NCI-H460 (cell line): ENCODE results near the gene SRCIN1. TPM values are rescaled to one million over a fixed set of nuclear protein-coding genes. Genes with fewer than 3 reads are reported as not detected.
A peak's percentile ranks its signal among the peaks of the same experiment; 100 is the strongest.
"Not testable (repeated sequence)": the region's sequence is repeated elsewhere in the genome, so short reads cannot be mapped to it uniquely, and the experiment has no call there.

Experiments used
- DNase-seq: peaks from one replicate; pipeline ENCODE4 v3.0.0-alpha.2; 2016; ENCODE audit warnings: low read depth; ENCODE audit errors: extremely low read depth
- polyA plus RNA-seq: library from polyadenylated mRNA; depleted of rRNA; stranded (reverse); fragments of >200 nt; gene quantifications from 2 replicates; pipeline ENCODE4 v1.2.3, GENCODE V29; 2014; cell fraction: nucleus; rRNA removed
- total RNA-seq: library from RNA; depleted of rRNA; stranded (reverse); fragments of >200 nt; shearing (Covaris generic); gene quantifications from 2 replicates; pipeline ENCODE4 v1.2.3, GENCODE V29; 2014; rRNA removed

SRCIN1 gene, protein sequence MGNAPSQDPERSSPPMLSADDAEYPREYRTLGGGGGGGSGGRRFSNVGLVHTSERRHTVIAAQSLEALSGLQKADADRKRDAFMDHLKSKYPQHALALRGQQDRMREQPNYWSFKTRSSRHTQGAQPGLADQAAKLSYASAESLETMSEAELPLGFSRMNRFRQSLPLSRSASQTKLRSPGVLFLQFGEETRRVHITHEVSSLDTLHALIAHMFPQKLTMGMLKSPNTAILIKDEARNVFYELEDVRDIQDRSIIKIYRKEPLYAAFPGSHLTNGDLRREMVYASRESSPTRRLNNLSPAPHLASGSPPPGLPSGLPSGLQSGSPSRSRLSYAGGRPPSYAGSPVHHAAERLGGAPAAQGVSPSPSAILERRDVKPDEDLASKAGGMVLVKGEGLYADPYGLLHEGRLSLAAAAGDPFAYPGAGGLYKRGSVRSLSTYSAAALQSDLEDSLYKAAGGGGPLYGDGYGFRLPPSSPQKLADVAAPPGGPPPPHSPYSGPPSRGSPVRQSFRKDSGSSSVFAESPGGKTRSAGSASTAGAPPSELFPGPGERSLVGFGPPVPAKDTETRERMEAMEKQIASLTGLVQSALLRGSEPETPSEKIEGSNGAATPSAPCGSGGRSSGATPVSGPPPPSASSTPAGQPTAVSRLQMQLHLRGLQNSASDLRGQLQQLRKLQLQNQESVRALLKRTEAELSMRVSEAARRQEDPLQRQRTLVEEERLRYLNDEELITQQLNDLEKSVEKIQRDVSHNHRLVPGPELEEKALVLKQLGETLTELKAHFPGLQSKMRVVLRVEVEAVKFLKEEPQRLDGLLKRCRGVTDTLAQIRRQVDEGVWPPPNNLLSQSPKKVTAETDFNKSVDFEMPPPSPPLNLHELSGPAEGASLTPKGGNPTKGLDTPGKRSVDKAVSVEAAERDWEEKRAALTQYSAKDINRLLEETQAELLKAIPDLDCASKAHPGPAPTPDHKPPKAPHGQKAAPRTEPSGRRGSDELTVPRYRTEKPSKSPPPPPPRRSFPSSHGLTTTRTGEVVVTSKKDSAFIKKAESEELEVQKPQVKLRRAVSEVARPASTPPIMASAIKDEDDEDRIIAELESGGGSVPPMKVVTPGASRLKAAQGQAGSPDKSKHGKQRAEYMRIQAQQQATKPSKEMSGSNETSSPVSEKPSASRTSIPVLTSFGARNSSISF
- total RNA-seq = 2.8 and 3.0 TPM in 2 replicates
- 2.3 and 2.8 TPM in 2 replicates for polyA plus RNA-seq

DNA sequence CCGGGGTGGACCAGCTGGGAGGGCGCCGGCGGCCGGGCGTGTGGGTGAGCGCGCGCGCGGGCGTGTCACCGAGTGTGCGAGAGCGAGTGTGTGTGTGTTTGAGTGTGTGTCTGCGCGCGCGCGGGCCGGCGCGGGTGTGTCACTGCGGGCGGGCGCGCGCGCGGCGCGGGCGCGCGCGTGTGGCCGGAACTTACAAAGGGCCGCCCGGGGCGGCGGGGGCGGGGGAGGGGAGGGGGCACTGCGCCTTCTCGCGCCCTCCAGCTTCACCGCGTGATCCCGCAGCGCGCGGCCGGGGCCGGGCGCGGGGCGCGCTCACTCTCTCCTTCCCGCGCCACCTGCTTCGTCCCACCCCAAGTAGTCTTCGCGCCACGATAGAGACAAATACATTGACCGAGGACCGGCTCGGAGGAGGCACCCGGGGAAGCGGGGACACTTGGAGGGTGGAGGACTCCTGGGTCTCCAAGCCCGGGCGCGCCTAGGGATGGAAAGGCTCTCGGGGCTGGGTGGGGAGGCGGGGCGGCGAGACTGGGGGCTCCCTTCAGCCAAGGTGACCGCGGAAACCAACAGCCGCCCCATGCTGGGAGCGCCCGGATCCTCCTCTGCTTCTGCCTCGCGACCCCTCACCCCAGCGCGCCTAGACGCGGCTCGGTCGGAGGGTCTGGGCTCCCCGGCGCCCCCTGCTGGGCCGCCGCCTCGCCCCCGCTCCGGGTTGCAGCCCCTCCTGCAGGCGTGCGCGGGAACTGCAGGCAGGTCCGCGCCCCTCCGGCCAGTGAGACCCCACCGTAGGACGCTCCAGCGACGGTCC is at the start of gene SRCIN1:
TSS of gene SRCIN1 (minus strand) at position 112 of the 805 bp plus-strand sequence. CDS start 247 bp downstream, outside the sequence.
- peak; percentile 54 for DNase-seq

DNA sequence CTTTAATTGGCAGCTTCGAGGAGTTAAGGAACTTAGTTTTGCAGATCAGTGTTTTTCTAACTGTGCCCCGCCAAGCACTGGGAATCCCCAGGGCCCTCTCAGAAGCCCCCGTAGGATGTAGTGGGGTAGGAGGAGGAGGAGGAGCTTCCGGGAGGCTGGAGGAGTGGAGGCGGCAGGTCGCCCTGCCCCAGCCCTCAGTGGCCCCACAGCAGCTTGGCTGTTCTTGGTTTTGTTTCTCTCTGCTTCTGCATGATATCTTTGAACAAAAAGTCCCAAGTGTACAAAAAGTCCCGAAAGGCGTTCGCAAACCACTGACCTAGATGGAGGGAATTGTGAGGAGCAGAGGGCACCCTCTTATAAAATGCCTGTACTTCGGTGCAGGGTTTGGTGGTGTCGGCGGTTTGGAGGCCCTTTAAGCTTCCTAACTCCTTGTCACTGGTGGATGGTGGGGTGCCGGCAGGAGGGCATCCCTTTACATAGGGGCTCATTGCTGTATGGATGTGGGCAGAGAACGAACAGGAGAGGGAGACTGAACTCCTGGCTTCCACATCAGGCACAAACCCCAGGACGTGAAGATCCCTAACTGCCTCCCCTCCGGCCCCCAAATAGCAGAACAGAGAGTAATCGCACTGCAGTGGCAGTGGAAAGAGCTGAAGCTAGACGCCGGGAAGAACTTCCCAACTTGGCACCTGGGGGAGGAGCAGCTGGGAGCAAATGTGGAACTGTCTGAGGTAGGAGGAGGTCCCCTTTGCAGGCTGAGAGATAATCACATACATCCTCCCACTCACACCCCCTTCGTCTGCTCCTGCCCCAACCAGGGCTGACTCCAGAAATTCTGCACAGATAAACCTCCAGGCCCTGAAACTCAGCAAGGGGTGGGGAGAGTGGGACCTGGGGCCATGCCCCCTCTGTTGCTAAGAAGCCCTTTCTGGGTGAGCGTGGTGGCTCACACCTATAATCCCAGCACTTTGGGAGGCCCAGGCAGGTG is 49.0 kb upstream of the SRCIN1 start:
- DNase-seq = no peak

DNA sequence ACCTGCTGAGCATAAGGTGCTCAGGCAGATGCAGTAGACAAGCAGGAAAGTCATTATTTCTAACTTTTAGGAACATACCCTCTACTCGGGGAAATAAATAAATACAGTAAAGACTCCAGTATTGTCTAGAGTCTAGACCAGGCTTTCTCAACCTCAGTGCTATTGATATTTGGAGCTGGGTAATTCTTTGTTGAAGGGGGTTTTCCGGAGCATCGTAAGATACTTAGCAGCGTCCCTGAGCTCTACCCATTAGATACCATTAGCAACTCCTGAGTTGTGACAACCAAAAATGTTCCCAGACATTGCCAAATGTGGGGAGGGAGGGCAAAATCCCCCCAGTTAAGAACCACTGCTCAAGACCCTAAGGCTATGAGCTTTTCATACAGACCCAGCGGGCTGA is 47.9 kb upstream of the SRCIN1 start:
- no peak for DNase-seq

DNA sequence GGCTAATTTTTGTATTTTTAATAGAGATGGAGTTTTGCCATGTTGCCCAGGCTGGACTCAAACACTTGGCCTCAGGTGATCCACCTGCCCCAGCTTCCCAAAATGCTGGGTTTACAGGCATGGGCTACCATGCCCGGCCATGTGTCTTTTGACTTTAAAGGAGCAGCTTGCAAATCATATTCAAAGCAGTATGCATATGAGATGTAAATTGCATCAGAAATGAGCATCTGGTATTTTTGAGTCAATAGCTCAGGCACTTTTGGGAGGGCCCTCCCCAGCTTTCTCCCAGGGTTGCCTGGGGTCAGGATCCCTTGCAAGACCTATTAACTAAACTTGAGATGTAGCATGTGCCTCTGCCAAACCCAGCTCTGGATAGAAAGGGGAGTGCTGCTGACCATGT is 47.5 kb upstream of the SRCIN1 start:
- DNase-seq = no peak

DNA sequence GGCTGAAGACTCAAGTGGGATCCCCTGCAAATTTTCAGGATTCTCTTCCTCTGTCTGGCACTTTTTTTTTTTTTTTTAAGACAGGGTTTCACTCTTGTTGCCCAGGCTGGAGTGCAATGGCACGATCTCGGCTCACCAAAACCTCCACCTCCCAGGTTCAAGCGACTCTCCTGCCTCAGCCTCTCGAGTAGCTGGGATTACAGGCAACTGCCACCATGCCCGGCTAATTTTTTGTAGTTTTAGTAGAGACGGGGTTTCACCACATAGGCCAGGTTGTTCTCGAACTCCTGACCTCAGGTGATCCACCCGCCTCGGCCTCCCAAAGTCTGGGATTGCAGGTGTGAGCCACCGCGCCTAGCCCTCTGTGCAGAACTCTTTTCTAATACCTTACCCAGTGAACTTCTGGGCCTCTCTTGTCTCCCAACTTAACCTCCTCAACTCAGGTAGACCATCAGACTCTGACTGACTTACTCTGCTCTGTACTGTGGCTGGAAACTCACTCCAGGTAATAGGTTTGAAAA is 45.0 kb upstream of the SRCIN1 start:
- DNase-seq = not testable (repeated sequence)

DNA sequence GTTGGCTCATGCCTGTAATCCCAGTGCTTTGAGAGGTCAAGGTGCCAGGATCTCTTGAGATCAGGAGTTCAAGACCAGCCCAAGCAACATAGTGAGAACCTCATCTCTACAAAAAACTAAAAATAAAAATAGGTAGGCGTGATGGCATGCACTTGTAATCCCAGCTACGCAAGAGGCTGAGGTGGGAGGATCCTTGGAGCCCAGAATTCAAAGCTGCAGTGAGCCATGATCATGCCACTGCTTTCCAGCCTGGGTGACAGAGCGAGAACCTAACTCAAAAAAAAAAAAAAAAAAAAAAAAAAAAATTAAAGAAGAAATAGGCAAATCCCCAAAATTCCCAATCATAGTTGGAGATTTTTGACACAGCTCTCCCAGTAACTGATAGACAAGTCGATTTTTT is 32.2 kb upstream of the SRCIN1 start:
- DNase-seq = no peak

DNA sequence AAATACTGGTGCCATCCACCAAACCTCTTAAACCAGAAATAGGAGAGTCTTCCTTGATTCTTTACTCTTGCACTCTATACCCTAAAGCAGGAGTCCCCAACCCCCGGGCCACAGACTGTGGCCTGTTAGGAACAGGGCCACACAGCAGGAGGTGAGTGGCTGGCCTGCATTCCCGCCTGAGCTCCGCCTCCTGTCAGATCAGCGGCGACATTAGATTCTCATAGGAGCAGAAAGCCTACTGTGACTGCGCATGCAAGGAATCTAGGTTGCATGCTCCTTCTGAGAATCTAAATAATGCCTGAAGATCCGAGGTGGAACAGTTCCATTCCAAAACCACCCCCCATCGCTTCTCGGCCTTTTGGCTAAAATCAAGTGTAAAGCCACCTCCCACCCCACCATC is 30.3 kb upstream of the SRCIN1 start:
- DNase-seq = no peak

DNA sequence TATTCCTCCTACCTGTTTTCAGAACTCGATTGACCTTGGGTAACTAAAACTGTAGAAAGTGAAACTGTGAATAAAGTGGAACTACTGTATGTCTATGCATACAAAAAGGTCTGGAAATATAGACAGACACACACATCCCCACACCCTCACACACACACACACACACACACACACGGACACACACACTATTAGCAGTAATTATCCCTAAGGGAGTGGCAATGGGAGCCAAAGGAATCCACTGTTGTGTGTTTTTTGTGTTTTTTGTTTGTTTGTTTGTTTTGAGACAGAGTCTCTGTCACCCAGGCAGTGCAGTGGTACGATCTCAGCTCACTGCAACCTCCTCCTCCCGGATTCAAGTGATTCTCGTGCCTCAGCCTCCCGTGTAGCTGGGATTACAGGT is 26.6 kb upstream of the SRCIN1 start:
- DNase-seq = no peak

DNA sequence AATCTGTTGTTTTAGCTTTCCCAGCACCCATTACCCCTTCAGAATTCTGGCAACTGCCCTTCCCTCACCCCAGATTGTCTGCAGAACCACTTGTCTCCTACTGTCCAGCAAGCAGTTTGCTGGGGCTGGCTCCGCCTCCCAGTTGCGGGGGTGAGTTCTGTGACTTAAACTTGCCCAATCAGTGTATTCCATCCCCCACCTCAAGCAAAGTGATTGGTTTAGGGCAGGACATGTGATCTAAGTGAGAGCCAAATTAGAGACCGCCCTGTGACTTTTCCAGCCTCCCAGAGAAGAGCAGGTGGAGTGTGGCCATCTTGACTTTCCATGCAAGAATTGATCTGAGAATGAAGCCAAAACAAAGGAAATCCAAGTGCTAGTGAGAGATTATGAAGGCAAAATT is 22.7 kb upstream of the SRCIN1 start:
- DNase-seq = peak; percentile 30

DNA sequence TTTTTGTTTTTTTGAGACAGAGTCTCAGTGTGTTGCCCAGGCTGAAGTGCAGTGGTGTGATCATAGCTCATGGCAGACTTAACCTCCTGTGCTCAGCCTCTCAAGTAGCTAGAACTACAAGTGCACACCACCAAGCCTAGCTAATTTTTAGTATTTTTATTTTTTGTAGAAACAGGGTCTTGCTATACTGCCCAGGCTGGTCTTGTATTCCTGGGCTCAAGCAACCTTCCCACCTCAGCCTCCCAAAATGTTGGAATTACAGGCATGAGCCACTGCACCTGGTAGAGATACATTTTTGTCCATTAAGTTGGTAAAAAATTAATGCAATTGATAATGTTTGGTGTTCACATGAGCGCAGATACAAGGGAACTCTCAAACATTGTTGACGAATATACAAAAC is 22.2 kb upstream of the SRCIN1 start:
- no peak for DNase-seq

DNA sequence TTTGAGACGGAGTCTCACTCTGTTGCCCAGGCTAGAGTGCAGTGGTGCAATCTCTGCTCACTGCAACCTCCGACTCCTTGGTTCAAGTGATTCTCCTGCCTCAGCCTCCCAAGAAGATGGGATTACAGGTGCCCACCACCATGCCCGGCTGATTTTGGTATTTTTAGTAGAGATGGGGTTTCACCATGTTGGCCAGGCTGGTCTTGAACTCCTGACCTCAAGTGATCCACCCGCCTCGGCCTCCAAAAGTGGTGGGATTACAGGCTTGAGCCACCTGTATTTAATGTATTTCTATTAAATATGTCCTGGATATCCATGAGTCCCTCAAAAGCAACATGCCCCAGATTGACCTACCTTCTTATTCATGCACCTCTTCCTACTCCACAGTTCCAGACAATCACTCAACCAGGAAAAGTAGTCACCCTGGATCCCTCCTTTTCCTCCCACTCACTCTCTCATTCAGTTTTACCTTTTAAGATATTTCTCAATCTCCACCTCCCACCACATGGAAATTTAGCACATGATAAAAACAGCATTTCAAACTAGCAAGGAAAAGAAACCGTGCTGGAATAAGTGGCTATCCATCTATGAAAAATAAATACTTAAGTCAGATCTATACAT is 21.0 kb upstream of the SRCIN1 start:
- DNase-seq = not testable (repeated sequence)

DNA sequence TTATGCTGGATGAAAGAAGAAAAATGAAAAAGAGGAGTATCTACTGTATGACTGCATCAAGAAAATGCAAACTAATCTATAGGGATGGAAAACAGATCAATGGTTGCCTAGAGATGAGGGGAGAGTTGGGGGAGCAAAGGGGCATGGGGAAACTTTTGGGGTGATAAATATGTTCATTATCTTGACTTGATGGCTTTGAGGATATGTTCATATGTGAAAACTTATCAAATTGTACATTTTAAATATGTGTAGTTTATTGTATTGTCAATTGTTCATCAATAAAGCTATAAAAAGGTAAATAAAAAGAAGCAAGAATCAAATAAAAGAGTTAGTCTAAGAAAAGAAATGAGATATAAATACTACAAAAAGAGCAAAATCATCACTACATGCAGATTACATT is 19.7 kb upstream of the SRCIN1 start:
- no peak for DNase-seq

DNA sequence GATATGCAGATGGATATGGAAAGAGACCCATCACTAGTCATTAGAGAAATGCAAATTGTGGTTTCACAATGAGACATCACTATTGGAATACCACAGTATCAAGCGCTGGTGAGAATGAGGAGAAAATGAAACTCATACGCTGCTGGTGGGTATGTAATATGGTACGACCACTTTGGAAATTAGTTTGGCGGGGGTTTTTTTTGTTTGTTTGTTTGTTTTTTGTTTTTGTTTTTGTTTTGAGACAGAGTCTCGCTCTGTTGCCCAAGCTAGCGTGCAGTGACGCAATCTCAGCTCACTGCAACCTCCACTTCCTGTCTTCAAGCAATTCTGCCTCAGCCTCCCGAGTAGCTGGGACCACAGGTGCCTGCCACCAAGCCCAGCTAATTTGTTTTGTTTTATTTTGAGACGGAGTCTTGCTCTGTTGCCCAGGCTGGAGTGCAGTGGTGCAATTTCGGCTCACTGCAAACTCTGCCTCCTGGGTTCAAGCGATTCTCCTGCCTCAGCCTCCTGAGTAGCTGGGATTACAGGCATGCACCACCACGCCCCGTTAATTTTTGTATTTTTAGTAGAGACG is 19.1 kb upstream of the SRCIN1 start:
- not testable (repeated sequence) for DNase-seq

DNA sequence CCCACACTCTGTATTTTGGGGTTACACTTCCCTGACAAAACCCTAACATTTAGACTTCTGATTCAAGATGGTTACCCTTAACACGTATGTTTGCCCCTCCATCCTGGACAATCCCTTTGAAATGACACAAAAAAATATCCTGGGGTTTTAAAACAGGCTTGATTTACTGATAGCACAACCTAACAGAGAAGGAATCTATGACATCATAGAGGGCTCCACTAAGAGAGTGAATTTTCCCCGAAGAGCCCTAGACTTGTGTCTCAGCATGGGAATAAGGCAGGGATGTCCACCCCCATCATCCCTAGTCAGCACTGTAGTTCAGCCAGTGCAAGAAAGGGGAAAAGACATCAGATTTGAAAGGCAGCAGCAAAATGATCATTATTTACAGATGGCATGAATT is 15.8 kb upstream of the SRCIN1 start:
- DNase-seq = no peak

DNA sequence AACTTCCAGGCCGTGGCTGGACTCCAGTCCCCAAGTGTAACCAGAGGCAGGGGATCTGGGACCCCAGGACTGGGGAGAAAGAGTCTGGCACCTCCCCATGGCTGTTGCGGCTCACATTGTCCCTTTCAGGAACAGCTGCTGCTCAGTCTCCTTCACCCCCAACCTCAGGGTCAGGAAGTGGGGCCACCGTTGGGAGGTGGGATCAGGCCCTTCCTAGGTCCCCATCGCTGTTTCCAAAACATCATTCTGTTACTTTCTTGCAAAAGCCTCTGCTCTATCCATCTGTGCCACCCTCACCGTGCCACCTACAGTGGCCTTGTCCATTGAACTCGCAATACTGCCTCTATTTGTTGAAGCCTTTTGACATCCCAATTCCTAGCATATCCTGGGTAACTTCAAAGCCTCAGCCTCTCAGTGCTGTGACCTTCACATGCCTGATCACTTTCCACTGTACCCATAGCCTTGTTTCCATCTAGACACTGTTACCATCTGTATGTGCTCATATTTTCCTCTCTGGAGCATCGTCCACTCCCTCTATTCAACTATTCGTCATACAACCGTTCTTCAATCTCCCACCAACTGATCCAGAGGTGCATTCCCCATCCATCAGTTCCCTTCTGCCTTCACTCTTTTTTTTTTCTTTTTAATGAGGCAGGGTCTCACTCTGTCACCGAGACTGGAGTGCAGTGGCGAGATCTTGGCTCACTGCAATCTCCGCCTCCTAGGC is 15.0 kb upstream of the SRCIN1 start:
- no peak for DNase-seq

DNA sequence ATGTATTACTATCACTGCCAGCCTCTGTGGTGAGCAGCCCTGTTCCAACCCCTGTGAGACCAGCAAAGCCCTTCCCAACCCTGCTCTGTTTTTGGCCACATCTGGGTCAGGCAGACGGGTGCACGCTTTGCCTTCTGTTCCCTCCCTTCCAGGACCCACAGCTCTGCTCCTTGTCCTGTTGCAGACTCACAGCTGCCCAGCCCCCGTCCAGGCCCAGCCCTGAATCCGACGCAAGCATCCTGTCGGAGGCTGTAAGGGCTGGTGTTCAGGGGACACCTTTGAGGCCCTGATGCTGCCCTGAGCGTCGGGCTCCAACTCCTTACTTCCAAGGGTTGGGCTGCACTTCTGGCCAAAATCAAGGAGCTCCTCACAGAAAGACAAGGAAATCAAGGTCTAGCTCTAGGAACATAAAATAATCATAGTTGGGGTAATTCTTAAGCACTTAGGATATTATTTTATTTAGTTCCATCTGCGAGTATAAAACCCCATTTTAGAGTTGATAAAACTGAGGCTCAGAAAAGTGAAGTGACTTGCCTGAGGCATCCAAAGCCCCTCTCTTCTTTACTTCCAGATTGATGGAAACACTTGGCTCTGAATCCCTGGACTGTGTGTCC is 14.3 kb upstream of the SRCIN1 start:
- DNase-seq = no peak

DNA sequence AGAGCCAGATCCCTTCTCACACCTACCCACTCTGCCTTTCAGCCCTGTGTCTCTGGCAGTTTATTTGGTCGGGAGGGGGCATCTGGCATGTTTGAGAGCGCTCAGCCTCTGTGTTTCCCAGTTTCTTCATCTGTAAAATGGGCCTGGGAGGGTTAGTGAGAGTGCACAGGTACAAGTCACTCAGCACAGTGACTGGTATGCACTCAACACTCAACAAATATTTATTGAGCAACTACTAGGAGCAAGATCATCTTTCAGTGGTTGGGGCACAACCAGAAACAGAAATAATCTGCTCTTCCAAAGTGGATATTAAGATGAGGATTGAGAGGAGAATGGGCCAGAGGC is 13.7 kb upstream of the SRCIN1 start:
- no peak for DNase-seq
